Renal cortical epithelial cell (primary cell): ENCODE data around the gene IRF5. TPM values are rescaled to one million over a fixed set of nuclear protein-coding genes. Genes with fewer than 3 reads are reported as not detected.

Experiments used
- DNase-seq: peaks from one replicate; pipeline ENCODE4 v3.0.0-alpha.2; 2011; ENCODE audit warnings: low read depth
- total RNA-seq: library from RNA; depleted of rRNA; stranded (reverse); fragments of >200 nt; gene quantifications from 2 replicates; pipeline ENCODE4 v1.2.3, GENCODE V29; 2014

IRF5 gene
- total RNA-seq, 1 donor from 2014 or later = 7.7 TPM

GRCh38 chr7:128961030-128961659, 23.4 kb downstream of the IRF5 start:
- no peak for DNase-seq

GRCh38 chr7:128962899-128963298, 25.2 kb downstream of the IRF5 start:
- DNase-seq = peak; percentile 59

GRCh38 chr7:128963327-128963757, 25.6 kb downstream of the IRF5 start:
- DNase-seq = peak; percentile 85

- DNase-seq = no peak
Measured at GRCh38 chr7:128968624-128969023, 30.9 kb downstream of the IRF5 start.

GRCh38 chr7:128974241-128974934, 36.7 kb downstream of the IRF5 start:
- peak; percentile 80 for DNase-seq

GRCh38 chr7:128982105-128982504, 44.4 kb downstream of the IRF5 start:
- no peak for DNase-seq

GRCh38 chr7:128985660-128986059, 47.9 kb downstream of the IRF5 start:
- DNase-seq = no peak

- no peak for DNase-seq
Measured at GRCh38 chr7:128986609-128987008, 48.9 kb downstream of the IRF5 start.

GRCh38 chr7:128988372-128988771, 50.6 kb downstream of the IRF5 start:
- no peak for DNase-seq

- DNase-seq = no peak
Measured at GRCh38 chr7:128989961-128990360, 52.2 kb downstream of the IRF5 start.

GRCh38 chr7:128993419-128993818, 55.7 kb downstream of the IRF5 start:
- no peak for DNase-seq

GRCh38 chr7:128994560-128994959, 56.8 kb downstream of the IRF5 start:
- DNase-seq = peak; percentile 16

- DNase-seq = no peak
Measured at GRCh38 chr7:128997181-128997580, 59.5 kb downstream of the IRF5 start.

Other genes with a start within 250 kb of the IRF5 start
- gene CALU, start 198.6 kb upstream of the IRF5 start, total RNA-seq = 394 and 395 TPM in 2 replicates
- gene OPN1SW, start 162.1 kb upstream of the IRF5 start, total RNA-seq = not detected in 2 replicates
- 1.3 TPM in 1 of 2 replicates, not detected in the other for gene CCDC136, start 146.0 kb upstream of the IRF5 start, total RNA-seq
- 29.3 and 56.7 TPM in 2 replicates for gene FLNC, start 107.5 kb upstream of the IRF5 start, total RNA-seq
- gene ATP6V1F, start 75.1 kb upstream of the IRF5 start, total RNA-seq = 82.1 and 145 TPM in 2 replicates
- gene KCP, start 27.2 kb upstream of the IRF5 start, total RNA-seq = 1.9 and 6.8 TPM in 2 replicates
- 74.5 and 103 TPM in 2 replicates for gene TNPO3, start 117.2 kb downstream of the IRF5 start, total RNA-seq
- gene TSPAN33, start 206.8 kb downstream of the IRF5 start, total RNA-seq = 12.0 and 22.7 TPM in 2 replicates